Trophoblast cell (in vitro differentiated cells and primary cell): ENCODE data around the gene USP27X.

Source experiments
- DNase-seq, 2 donors: peaks; one replicate each; pipeline ENCODE4 v3.0.0-alpha.2; 2016
- H2AFZ ChIP-seq: 2 replicates; pipeline ENCODE4 v1.6.1; 2013; ENCODE audit warnings: low read length, moderate library complexity, mild to moderate bottlenecking; ENCODE audit not compliant: insufficient read depth, poor library complexity
- H2AK5ac ChIP-seq: 2 replicates; pipeline ENCODE4 v1.6.1; 2013; ENCODE audit warnings: mild to moderate bottlenecking, low read length
- H2BK120ac ChIP-seq: 2 replicates; pipeline ENCODE4 v1.6.1; 2013; ENCODE audit warnings: low read length, mild to moderate bottlenecking, moderate library complexity; ENCODE audit not compliant: insufficient read depth, poor library complexity
- H2BK12ac ChIP-seq: 2 replicates; pipeline ENCODE4 v1.6.1; 2013; ENCODE audit warnings: mild to moderate bottlenecking, low read length, moderate library complexity
- H2BK5ac ChIP-seq: 2 replicates; pipeline ENCODE4 v1.6.1; 2013; ENCODE audit warnings: low read length, low read depth, moderate library complexity, mild to moderate bottlenecking; ENCODE audit not compliant: poor library complexity
- H3K14ac ChIP-seq: 2 replicates; pipeline ENCODE4 v1.6.1; 2013; ENCODE audit warnings: mild to moderate bottlenecking, low read length
- H3K18ac ChIP-seq: 2 replicates; pipeline ENCODE4 v1.6.1; 2013; ENCODE audit warnings: mild to moderate bottlenecking, low read length
- H3K23ac ChIP-seq: 2 replicates; pipeline ENCODE4 v1.6.1; 2013; ENCODE audit warnings: low read length
- H3K27ac ChIP-seq: 2 replicates; pipeline ENCODE4 v1.5.1; 2013; ENCODE audit warnings: low read depth, mild to moderate bottlenecking, inconsistent platforms, low read length, moderate library complexity
- H3K27me3 ChIP-seq: 2 replicates; pipeline ENCODE4 v1.6.1; 2013; ENCODE audit warnings: inconsistent platforms, mild to moderate bottlenecking, low read length, moderate library complexity; ENCODE audit not compliant: insufficient read depth
- H3K36me3 ChIP-seq, 2 experiments: 1 replicate in 1 of 2; 2 replicates in 1 of 2; pipeline ENCODE4 v1.6.1; 2013; ENCODE audit warnings: low read length in 2 of 2, mild to moderate bottlenecking in 2 of 2, moderate library complexity in 1 of 2; ENCODE audit not compliant: insufficient read depth in 2 of 2, control insufficient read depth in 1 of 2
- H3K4ac ChIP-seq: 2 replicates; pipeline ENCODE4 v1.6.1; 2013; ENCODE audit warnings: low read depth, mild to moderate bottlenecking, low read length, moderate library complexity
- H3K4me1 ChIP-seq, 2 experiments: 1 replicate in 1 of 2; 2 replicates in 1 of 2; pipeline ENCODE4 v1.6.1; 2013; ENCODE audit warnings: low read length in 2 of 2, mild to moderate bottlenecking in 2 of 2, moderate library complexity in 1 of 2; ENCODE audit not compliant: insufficient read depth in 2 of 2, control insufficient read depth in 1 of 2
- H3K4me2 ChIP-seq: 2 replicates; pipeline ENCODE4 v1.6.1; 2013; ENCODE audit warnings: inconsistent platforms, mild to moderate bottlenecking, low read length, moderate library complexity
- H3K4me3 ChIP-seq: 2 replicates; pipeline ENCODE4 v1.5.1; 2013; ENCODE audit warnings: mild to moderate bottlenecking, low read depth, low read length, inconsistent platforms
- H3K79me1 ChIP-seq: one replicate; pipeline ENCODE4 v1.6.1; 2013; ENCODE audit warnings: low read length
- H3K79me2 ChIP-seq: 2 replicates; pipeline ENCODE4 v1.6.1; 2013; ENCODE audit warnings: low read length, mild to moderate bottlenecking; ENCODE audit not compliant: control insufficient read depth, insufficient read depth, poor library complexity
- H3K9ac ChIP-seq: 2 replicates; pipeline ENCODE4 v1.6.1; 2013; ENCODE audit warnings: mild to moderate bottlenecking, low read length
- H3K9me3 ChIP-seq: 2 replicates; pipeline ENCODE4 v1.6.1; 2013; ENCODE audit warnings: low read depth, mild to moderate bottlenecking, control low read depth, inconsistent platforms, low read length; ENCODE audit not compliant: insufficient read depth
- H4K12ac ChIP-seq: 2 replicates; pipeline ENCODE4 v1.6.1; 2013; ENCODE audit warnings: low read depth, mild to moderate bottlenecking, low read length, moderate library complexity
- H4K8ac ChIP-seq: 2 replicates; pipeline ENCODE4 v1.6.1; 2013; ENCODE audit warnings: low read depth, mild to moderate bottlenecking, low read length, moderate library complexity
- H4K91ac ChIP-seq: one replicate; pipeline ENCODE4 v1.6.1; 2013; ENCODE audit warnings: low read depth, mild to moderate bottlenecking, low read length, moderate library complexity
- WGBS: extraction: QIAGEN DNeasy Blood & Tissue Kit; methylation state at CpG from one replicate; pipeline ENCODE4 v1.1.7; 2013; ENCODE audit warnings: missing lambda C conversion rate; ENCODE audit not compliant: insufficient read length, insufficient coverage; ENCODE audit errors: extremely low coverage; 5-methylcytosine and 5-hydroxymethylcytosine counted together

USP27X gene

GRCh38 chrX:49901048-49901447 is 21.8 kb downstream of the USP27X start:
- H3K36me3 ChIP-seq, result no peaks in the 10 kb centered on the region
- no peak overlapping the region for H3K27ac ChIP-seq
- H3K4ac ChIP-seq, result no peak overlapping the region
- H4K8ac ChIP-seq, result no peak overlapping the region
- no peaks in the 10 kb centered on the region for H3K27me3 ChIP-seq
- no peak overlapping the region for H2AFZ ChIP-seq
- no peak overlapping the region for H3K23ac ChIP-seq
- no peak overlapping the region for H2BK120ac ChIP-seq
- no peak overlapping the region for H3K9ac ChIP-seq
- H3K9me3 ChIP-seq, result peaks cover 3% of the 10 kb centered on the region
- no peak overlapping the region for H3K4me2 ChIP-seq
- DNase-seq, result no peak
- H3K79me1 ChIP-seq, result no peaks in the 10 kb centered on the region
- no peak overlapping the region for H4K12ac ChIP-seq
- no peak overlapping the region for H4K91ac ChIP-seq
- no peak overlapping the region for H2AK5ac ChIP-seq
- H2BK12ac ChIP-seq, result no peak overlapping the region
- no peak overlapping the region for H3K14ac ChIP-seq
- no peak overlapping the region for H2BK5ac ChIP-seq
- H3K4me1 ChIP-seq, result no peaks in the 10 kb centered on the region
- no peaks in the 10 kb centered on the region for H3K79me2 ChIP-seq
- H3K4me3 ChIP-seq, result no peak overlapping the region
- H3K18ac ChIP-seq, result no peak overlapping the region

- Histone ChIP-seq H2BK5ac (no peak overlapping the region), H2BK120ac (no peak overlapping the region), H3K79me1 (no peaks in the 10 kb centered on the region), H3K23ac (no peak overlapping the region), H3K4me3 (no peak overlapping the region), H3K14ac (no peak overlapping the region), H4K12ac (no peak overlapping the region), H3K27ac (no peak overlapping the region), H3K9ac (no peak overlapping the region), H3K9me3 (no peaks in the 10 kb centered on the region), H3K27me3 (no peaks in the 10 kb centered on the region), H2AFZ (no peak overlapping the region), H4K91ac (no peak overlapping the region), H3K4me2 (no peak overlapping the region), H2BK12ac (no peak overlapping the region), H4K8ac (no peak overlapping the region), H2AK5ac (no peak overlapping the region), H3K4me1 (no peaks in the 10 kb centered on the region), H3K36me3 (no peaks in the 10 kb centered on the region), H3K4ac (no peak overlapping the region), H3K79me2 (no peaks in the 10 kb centered on the region), H3K18ac (no peak overlapping the region)
- no peak for DNase-seq
- WGBS, result no CpG with 5 or more reads among the region's 3 CpGs
These were observed 31.1 kb downstream of the USP27X start for GRCh38 chrX:49910344-49910743.

GRCh38 chrX:49912086-49912485 is 32.8 kb downstream of the USP27X start:
- H3K18ac ChIP-seq, result no peak overlapping the region
- DNase-seq, result no peak
- no peak overlapping the region for H3K4me2 ChIP-seq
- no peak overlapping the region for H2BK5ac ChIP-seq
- no peak overlapping the region for H4K91ac ChIP-seq
- H3K4me1 ChIP-seq, result no peaks in the 10 kb centered on the region
- H3K27me3 ChIP-seq, result no peaks in the 10 kb centered on the region
- H3K79me2 ChIP-seq, result no peaks in the 10 kb centered on the region
- H3K27ac ChIP-seq, result no peak overlapping the region
- H4K8ac ChIP-seq, result no peak overlapping the region
- H3K9me3 ChIP-seq, result no peaks in the 10 kb centered on the region
- no peak overlapping the region for H2BK120ac ChIP-seq
- WGBS, result no CpG with 5 or more reads among the region's 3 CpGs
- no peak overlapping the region for H2AFZ ChIP-seq
- no peak overlapping the region for H2AK5ac ChIP-seq
- H3K23ac ChIP-seq, result no peak overlapping the region
- no peak overlapping the region for H3K9ac ChIP-seq
- H3K4me3 ChIP-seq, result no peak overlapping the region
- no peak overlapping the region for H4K12ac ChIP-seq
- H3K79me1 ChIP-seq, result no peaks in the 10 kb centered on the region
- H3K4ac ChIP-seq, result no peak overlapping the region
- no peaks in the 10 kb centered on the region for H3K36me3 ChIP-seq
- H3K14ac ChIP-seq, result no peak overlapping the region
- H2BK12ac ChIP-seq, result no peak overlapping the region

GRCh38 chrX:49912861-49913260 is 33.6 kb downstream of the USP27X start:
- Histone ChIP-seq H2BK5ac (no peak overlapping the region), H3K27ac (no peak overlapping the region), H2AK5ac (no peak overlapping the region), H3K4ac (no peak overlapping the region), H2BK12ac (no peak overlapping the region), H3K4me1 (no peaks in the 10 kb centered on the region), H3K23ac (no peak overlapping the region), H3K14ac (no peak overlapping the region), H4K8ac (no peak overlapping the region), H3K36me3 (no peaks in the 10 kb centered on the region), H3K27me3 (no peaks in the 10 kb centered on the region), H3K4me3 (no peak overlapping the region), H3K79me1 (no peaks in the 10 kb centered on the region), H3K9me3 (no peaks in the 10 kb centered on the region), H3K9ac (no peak overlapping the region), H4K12ac (no peak overlapping the region), H3K18ac (no peak overlapping the region), H3K4me2 (no peak overlapping the region), H3K79me2 (no peaks in the 10 kb centered on the region), H2BK120ac (no peak overlapping the region), H2AFZ (no peak overlapping the region), H4K91ac (no peak overlapping the region)
- no peak for DNase-seq
- no CpG with 5 or more reads among the region's 3 CpGs for WGBS
